ENCODE results near the gene CLUH.

Gene CLUH, protein sequence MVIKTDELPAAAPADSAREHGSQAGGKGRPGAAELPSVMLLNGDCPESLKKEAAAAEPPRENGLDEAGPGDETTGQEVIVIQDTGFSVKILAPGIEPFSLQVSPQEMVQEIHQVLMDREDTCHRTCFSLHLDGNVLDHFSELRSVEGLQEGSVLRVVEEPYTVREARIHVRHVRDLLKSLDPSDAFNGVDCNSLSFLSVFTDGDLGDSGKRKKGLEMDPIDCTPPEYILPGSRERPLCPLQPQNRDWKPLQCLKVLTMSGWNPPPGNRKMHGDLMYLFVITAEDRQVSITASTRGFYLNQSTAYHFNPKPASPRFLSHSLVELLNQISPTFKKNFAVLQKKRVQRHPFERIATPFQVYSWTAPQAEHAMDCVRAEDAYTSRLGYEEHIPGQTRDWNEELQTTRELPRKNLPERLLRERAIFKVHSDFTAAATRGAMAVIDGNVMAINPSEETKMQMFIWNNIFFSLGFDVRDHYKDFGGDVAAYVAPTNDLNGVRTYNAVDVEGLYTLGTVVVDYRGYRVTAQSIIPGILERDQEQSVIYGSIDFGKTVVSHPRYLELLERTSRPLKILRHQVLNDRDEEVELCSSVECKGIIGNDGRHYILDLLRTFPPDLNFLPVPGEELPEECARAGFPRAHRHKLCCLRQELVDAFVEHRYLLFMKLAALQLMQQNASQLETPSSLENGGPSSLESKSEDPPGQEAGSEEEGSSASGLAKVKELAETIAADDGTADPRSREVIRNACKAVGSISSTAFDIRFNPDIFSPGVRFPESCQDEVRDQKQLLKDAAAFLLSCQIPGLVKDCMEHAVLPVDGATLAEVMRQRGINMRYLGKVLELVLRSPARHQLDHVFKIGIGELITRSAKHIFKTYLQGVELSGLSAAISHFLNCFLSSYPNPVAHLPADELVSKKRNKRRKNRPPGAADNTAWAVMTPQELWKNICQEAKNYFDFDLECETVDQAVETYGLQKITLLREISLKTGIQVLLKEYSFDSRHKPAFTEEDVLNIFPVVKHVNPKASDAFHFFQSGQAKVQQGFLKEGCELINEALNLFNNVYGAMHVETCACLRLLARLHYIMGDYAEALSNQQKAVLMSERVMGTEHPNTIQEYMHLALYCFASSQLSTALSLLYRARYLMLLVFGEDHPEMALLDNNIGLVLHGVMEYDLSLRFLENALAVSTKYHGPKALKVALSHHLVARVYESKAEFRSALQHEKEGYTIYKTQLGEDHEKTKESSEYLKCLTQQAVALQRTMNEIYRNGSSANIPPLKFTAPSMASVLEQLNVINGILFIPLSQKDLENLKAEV (N-terminal part only)

DNA sequence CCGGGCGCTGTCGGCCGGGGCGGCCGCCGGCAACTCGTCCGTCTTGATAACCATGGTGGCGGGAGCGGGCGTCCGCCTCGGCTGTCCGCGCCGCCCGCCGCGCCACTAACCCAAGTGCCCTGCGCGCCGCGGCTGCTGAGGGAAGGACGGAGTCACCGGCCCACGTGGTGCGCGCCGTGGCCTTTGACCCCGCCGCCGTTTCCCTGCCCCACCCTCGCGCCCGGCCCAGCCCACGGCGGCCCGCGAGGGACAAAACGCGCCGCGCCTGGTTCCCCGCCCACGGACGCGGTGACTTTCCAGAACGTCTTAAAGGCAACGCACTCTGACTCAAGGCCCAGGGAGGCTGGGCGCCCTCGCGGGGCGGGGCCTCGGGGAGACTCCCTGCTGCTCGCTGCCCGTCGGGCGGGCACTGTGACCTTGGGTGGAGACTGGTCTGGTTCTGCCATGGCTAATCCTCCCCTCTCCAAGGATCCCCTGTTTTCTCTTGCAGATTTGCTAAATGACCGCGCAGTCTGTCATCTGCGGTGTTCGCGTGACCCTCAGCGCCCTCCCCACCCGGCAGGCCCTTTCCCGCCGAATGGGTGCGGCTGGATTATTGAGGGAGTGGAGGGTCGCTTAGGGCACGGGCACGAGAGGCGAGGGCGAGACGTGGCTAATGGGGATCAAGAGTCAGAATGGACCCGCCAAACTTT lies at the start of gene CLUH:
Gene CLUH, minus strand, starts transcription at position 157 of the 692 bp plus-strand sequence. Its CDS starts 103 bp downstream, at position 54.
- DNase-seq (ENCODE audit: low read depth): peak; percentile 94

DNA sequence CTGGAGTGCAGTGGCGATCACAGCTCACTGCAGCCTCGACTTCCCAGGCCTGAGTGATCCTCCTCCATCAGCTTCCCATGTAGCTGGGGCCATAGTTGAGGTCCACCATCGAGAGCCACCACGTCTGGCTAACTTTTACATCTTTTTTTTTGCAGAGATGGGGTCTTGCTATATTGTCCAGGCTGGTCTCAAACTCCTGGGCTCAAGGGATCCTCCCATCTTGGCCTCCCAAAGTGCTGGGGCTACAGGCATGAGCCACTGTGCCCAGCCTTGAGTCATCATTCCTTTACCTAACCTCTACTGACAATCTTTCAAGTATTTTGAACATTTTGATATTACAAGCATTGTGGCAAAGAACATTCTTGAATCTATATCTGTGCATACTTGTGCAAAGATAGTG lies 47.3 kb upstream of the CLUH start:
- DNase-seq (ENCODE audit: low read depth): no peak

DNA sequence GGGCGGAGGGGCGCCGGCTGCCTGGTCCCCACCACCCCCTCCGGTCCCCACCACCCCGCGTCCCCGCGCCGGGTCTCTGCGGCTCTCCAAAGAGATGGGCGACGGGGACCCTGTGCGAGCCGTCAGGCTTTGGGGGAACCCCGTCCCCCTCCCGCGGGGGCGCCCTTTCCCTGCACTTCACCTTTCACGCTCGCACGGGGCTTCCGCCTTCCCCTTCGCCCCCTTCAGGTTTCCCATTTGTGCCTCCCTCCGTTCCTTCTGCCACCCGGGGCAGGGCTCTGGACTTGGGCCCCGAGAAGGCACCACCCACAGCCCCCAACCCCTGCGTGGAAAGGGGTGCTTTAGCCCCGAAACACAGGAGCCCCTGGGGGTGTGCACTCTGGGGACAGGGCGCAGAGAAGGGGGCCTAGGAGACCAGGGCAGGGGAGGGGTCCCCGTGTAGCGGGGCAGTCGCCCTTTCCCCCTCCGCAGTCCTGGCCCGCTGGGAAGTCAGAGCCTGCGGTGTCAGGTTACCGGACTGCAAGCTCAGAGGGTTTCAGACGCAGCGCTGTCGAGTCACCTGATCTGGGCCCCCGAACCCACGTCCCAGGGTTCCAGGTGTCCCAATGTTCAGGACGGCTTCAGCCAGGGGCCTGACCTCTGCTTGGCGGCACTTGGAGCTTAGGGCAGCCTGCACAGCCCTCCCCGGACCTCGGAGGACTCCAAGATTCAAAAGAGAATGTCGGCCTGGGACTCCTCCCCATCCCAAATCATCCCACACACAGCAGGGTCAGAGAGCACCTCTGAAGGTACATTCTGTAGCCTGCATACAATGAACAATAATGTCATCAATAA lies 44.5 kb upstream of the CLUH start:
- no peak for DNase-seq (ENCODE audit: low read depth)

DNA sequence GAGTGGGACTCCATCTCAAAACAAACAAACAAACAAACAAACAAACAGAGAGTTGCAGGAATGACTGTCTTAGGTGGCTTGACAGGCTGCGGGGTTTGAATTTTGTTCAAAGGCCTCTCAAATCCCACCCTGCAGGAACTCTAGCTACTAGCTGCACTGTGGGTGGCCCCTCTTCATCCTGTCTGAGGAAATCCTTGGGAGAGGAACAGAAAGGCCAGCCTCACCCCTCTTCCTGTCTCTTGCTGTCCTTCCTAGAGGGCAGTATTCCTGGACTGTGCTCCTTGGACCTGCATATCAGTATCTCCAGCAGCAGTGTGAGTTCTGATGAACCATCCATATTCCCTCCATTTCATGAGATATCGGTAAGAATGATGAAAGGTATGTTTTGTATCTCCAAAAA lies 39.9 kb upstream of the CLUH start:
- DNase-seq (ENCODE audit: low read depth): no peak

DNA sequence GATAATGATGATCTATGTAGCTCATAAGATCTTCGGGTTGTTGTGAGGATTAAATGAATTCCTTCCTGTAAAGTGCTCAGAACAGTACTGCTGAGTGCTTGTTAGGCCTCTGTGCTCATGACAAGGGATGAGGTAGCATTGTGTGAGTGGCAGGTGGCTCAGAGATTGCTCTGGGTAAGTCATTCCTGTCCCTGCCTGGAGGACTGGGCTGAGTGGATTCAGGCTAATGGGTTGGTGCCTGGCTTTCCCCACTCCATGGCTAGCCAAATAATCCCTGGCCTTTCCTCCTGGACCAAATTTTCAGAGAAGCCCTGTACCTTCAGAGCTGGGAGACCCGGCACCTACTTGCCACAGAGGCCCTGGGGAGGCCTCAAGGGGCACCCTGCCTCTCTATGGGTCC lies 39.2 kb upstream of the CLUH start:
- DNase-seq (ENCODE audit: low read depth): no peak

DNA sequence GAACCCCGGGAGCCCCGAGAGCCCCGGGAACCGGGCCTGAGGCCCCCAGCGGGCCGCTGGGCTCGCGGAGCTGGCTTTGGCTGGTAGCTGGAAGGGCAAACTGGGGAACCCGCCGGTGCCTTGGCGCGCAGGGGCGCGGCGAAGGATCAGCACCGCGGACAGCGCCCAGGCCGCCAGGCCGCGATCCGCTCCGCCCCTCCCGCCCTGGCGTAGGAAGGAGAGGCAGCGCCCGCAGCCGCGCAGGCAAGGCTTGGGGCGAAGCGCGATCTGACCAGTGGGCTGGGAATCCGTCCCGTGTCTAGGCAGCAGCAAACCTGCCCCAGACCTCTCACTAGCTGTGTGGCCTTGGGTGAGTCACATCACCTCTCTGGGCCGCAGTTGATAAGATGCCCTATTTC lies 38.2 kb upstream of the CLUH start:
- DNase-seq (ENCODE audit: low read depth): peak; percentile 60

DNA sequence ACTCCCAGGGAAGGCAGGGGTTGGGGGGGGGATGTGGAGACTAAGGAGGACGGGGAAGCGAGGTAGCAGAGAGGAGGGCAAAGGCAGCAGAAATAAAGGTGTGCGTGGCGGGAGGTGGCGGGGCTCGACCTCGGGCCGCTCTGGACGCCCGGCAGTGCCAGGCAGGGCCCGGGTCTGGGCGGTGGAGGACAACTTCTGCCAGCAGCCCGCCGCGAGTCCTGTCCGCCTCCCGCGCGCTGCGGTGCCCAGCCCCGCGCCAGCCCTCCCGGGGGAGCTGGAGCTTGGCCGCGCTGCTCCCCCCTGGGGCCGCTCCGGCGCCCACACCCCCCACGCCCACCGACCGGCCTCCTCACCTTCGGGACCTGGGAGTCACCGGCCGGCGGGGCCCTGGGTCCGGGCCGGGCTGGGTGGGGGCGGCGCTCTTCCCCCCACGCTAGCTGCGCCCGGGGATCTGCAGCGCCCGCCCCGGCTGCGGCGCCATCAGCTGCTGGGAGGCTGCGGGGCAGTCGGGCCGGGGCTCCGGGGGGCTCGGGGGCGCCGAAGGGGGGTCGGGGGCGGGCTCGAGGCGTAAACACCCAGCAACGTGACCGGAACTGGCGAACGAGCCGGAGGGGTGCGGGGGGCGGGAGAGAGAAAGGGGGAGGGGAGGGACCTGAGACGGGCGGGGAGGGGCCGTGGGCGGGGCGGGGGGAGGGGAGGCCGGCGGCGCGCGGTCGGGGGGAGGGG lies 37.7 kb upstream of the CLUH start, which contains the start of gene CCDC92B:
Gene CCDC92B, minus strand, starts transcription at position 595 of the 726 bp plus-strand sequence. CDS start 14,507 bp downstream, outside the sequence.
- no peak for DNase-seq (ENCODE audit: low read depth)

DNA sequence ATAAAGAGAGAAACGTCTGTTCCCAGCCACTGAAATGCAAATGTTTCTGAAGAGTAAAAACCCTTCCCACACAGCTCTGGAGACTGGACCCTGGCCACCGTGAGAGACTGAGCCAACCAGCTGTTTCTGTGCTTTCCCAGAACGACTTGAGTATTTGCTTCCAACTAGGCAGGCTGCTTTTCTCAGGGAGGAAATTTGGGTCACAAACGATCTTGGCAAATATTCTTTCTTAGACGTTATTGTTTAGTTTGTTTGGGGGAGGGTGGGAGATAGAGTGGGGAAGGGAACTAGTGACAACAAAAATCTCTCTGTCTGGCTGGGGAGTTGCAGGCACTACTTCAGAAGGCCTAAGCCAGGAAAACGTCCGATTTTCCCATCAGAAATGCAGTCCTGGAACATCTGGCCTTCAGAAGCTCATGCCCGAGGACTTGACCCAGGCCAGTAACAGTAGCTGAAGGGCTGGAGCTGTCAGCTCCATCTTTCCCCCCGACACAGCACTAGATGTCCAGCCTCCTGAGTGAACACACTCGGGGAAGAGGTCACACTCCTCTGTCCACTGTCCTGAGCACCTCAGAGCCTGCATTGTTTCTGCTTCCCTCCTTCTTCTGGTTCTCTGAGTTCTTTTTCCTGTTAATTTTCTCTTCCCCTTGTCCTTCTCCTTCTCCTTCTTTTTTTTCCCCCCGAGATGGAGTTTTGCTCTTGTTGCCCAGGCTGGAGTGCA lies 33.9 kb upstream of the CLUH start:
- DNase-seq (ENCODE audit: low read depth): no peak

DNA sequence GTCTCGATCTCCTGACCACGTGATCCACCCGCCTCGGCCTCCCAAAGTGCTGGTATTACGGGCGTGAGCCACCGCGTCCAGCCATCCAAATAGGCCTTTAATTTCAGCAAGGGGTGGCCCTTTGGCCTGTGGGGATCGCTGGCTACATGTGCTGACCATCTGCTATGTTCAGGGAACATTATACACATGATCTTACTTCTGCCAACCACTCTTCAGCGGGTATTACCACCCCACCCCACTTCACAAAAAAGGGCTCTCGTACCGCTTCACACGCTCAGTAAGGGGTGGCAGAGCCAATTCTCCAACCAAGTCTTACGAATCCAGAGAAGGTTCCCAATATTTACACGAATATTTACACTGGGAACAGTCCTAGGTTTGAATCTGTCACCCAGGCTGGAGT lies 26.1 kb upstream of the CLUH start:
- DNase-seq (ENCODE audit: low read depth): no peak

DNA sequence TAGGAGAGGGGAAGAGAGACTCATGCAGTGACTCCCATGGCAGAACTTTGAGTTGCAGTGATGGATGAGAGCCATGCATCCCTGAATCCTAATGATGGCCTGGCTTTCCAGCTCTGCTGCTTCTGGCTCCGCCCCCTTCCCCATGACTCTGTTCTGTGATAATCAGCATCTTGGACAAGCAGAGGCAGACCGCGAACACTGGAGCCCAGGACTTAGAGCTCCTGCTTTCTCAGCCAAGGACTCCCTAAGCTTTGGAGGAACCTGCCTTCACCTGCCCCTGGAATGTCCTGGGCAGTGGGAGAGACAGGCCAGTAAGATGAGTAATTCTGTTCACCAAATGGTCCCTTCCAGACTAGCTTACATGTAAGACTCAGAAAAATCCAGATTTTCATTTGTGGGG lies 25.4 kb upstream of the CLUH start:
- no peak for DNase-seq (ENCODE audit: low read depth)

DNA sequence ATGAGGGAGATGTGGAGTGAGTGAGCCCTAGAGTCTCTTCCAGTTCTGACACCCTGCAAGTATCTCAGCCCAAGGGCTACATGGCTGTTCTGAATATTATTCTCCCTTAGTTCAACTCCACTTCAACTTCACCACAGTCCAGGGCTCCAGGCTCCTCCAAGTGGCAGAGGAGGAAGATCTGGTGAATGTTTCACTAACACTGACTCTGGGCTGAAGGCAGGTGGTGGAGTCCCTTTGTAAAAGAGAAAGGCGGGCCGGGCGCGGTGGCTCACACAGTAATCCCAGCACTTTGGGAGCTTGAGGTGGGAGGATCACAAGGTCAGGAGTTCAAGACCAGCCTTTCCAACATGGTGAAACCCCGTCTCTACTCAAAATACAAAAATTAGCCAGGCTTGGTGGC lies 24.3 kb upstream of the CLUH start:
- no peak for DNase-seq (ENCODE audit: low read depth)

DNA sequence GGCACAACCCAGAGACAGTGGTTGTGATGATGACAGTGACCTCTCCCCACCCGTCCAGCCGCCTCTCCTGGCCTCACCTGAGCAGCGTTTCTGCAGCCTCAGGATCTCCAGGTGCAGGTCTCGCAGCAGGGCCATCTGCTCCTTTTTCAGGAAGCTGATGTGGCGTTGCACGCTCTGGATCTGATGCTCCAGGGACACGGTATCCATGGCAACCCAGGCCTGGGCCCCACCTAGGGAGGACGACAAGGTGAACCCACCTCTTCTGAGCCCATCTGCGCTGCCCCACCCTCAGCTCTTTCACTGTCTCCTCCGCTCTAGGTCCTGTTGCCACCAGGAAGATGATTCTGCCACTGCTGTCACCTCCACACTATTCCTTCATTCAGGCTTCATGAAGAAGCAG lies 23.4 kb upstream of the CLUH start:
- DNase-seq (ENCODE audit: low read depth): no peak

DNA sequence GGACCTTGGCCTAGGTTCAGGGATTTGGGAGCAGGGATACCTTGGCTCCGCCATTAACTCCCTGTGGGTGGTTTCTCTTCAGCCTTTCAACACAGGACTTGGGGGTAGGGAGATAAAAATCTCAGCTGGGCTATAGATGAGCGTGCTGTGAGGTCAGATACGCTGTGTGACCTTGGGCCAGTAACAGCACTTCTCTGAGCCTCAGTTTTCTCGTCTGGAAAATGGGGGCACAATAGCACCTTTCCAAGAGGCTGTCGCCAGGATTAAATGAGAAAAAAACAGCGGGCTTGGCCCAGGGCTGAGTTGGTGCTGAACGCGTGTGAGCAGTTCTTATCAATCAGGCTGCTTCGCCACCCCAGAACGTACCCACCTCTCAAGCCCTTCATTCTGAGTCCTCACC lies 20.2 kb upstream of the CLUH start:
- DNase-seq (ENCODE audit: low read depth): no peak

DNA sequence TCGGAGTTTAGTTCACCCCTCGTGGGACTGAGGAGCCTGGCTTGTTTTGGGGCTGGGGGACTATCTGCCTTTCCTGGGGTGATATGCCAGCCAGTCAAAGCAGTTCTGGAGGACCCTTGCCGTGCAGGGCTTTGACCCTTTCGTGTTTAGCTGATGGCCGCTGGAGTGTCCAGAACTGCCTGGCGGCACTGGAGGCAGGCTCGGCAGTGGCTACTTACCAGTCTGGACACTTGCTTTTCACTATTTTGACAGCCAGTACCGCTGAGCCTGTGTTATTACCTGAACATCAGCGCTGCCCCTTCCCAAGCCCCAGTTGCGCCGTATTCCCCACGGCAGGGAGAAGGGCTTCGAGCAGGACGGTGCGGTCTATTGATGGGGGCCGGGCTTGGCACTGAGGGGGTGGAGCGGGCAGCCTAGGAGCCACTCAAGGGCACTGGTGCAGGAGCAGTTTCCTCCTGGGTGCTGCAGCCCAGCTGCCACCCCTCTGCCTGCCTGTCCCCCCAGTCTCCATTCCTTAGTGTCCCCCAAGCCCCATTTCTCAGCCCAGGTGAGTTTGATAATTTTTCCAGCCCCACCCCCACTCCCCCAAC lies 19.3 kb upstream of the CLUH start:
- DNase-seq (ENCODE audit: low read depth): no peak

DNA sequence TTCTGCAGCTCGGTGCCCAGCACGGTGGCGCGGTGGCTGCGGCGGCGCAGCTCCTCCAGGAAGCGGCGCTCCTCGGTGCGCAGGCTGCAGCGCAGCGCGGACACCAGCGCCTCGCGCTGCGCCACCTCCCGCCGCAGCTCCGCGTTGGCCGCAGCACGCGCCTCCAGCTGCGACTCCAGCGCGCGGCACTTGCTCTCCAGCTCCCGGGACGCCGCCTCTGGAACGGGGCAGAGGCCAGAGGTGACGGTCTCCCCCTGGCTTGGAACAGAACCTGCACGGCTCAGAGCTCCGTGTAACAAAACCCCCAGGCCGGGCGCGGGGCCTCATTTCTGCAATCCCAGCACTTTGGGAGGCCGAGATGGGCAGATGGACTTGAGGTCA lies 13.2 kb upstream of the CLUH start:
- peak; percentile 18 for DNase-seq (ENCODE audit: low read depth)

DNA sequence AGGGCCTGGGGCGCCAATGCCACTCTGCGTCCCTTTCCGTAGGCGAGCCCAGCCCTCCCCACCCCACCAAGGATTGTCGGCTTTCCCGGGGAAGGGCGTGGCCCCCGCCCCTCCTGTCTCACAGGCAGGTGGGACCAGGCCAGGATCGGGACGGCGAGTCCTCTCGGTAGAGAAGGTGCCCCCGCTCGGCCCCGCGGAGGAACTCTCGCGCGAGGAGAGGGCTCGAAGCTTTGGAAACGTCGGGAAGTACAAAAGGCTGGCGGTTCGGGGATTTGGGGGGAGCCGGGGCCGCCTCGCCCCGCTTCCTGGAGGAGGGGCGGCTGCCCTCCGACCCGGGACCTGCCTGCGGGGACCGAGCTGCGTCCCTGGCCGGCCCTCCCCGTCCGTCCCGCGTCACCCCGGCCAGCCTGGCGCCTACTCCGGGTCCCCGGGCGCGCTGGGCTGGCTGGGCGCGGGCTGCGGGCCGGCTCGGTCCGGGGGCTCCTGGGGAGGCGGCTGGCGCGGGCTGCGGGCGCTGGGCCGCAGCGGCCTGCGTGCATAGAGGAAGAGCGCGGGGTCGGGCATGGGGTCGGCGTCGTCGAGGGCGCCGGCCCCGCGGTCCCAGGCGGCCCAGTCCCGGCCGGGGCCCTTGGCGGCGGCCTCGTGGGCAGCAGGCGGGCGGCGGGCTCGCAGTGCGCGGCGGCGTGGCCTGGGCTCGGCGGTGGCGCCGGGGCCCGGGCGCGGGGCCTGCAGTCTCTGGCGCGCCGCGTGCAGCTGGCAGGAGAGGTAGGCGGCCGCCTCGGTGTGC lies 12.6 kb upstream of the CLUH start:
- no peak for DNase-seq (ENCODE audit: low read depth)

DNA sequence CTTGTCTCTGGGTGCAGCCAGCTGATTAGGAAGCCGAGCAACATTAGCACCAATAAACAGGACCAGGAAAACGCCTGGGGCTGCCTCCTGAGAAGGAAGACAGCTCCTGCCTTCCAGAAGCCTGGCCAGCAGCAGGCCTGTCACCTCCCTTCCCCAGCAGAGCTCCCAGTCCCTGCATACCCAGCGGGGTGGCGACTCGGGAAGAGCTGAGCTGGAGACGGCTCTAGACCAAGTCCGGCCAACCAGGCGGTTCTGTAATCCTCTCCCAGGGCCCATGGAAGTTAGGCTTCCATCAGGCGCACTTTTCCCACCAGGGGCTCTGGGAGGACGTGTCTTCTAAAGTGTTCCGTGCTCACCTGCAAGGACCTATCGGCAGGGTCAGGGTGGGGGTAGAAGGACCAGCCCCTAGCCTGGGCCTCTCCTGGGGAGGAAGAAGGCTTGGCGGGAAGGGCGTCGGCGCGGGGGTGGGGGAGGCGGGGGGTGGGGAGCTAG lies 12.0 kb upstream of the CLUH start:
- DNase-seq (ENCODE audit: low read depth): no peak

DNA sequence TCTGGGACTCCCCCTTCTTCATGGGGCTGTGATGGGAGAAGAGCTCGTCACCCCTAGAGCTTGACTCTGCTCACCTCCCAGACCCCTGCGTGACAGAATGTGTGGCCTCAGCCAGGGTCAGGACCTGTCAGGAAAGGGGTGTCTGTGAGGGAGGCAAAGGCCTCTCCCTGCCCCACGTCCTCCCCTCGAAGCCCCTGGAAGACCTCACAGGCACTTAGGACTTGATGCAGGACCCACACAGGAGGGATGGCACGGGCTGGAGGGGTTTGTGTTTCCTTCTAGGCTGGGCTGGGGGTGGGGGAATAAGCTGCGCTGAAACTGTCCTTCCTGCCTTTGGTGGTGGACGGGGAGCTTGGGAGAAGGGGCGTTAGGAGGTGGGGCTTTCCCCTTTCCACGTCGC lies 11.0 kb upstream of the CLUH start:
- DNase-seq (ENCODE audit: low read depth): no peak

All from activated T-helper 1 cell treated with Interleukin-2 at 50 U/mL for 16 hours (primary cell).